ENCODE results near the gene SEC11A.

The SEC11A gene

DNA sequence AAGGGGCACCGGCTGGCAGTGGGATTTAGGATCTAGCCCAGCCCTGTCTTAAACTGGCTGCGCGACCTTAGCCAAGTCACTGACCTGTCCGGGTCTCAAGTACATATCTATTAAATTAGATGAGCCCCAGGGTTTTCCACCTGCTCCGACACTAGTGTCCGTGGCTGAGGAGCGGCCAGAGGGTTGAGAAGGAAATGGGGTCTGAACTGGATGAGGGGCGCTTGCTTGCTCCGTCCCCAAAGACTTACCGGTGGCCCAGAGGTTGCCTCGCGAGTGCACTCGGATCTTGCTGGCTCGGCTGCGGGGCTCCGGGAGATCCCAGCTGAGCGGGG is 58.2 kb downstream of the SEC11A start:
- H3K4me3 ChIP-seq (ENCODE audit: low read depth, low read length): peak overlapping the region; percentile 56
- TF ChIP-seq, protein P1, sequence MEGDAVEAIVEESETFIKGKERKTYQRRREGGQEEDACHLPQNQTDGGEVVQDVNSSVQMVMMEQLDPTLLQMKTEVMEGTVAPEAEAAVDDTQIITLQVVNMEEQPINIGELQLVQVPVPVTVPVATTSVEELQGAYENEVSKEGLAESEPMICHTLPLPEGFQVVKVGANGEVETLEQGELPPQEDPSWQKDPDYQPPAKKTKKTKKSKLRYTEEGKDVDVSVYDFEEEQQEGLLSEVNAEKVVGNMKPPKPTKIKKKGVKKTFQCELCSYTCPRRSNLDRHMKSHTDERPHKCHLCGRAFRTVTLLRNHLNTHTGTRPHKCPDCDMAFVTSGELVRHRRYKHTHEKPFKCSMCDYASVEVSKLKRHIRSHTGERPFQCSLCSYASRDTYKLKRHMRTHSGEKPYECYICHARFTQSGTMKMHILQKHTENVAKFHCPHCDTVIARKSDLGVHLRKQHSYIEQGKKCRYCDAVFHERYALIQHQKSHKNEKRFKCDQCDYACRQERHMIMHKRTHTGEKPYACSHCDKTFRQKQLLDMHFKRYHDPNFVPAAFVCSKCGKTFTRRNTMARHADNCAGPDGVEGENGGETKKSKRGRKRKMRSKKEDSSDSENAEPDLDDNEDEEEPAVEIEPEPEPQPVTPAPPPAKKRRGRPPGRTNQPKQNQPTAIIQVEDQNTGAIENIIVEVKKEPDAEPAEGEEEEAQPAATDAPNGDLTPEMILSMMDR (IDR thresholded peaks at IDR 0.05; ENCODE audit: low read depth, low read length): no peak

GRCh38 chr15:84656972-84657371 is 59.0 kb downstream of the SEC11A start:
- no peak overlapping the region for H3K4me3 ChIP-seq (ENCODE audit: low read depth, low read length)
- TF ChIP-seq, protein P1 (IDR thresholded peaks at IDR 0.05; ENCODE audit: low read depth, low read length): no peak

DNA sequence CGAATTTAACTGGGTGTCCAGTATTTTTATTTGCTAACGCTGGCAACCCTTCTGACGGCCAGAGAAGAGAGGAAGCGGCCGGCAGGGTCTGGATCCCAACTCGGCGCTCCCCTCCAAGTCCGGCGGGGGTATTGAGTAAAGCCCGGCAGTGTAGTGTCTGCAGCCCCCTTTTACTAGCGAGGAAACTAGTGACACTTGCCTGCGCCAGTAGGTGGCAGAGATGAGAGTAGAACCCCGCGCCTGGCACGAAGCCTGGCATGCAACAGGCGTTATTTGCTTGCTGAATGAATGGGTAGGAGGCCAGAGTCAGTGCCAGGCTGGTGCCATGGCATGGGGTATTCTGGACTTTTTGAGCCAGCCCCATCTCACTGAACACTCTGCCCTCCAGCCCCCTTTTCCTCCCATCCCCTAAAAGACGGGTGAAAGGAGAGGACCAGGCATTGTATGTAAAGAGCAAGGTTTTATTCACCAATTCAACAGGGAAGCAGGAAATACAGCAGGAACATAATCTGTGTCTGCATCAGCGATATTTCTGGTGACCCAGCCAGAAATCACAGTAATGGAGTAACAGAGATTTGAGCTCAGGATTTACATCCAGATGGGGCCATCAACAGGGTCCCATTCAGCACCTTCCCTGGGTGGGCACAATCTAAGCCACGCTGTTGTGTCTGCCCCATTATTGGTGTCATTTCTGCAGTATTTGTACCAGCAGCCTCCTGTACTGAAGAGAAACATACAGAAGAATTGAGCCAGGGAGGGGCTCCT is 61.1 kb downstream of the SEC11A start:
- TF ChIP-seq, protein P1 (IDR thresholded peaks at IDR 0.05; ENCODE audit: low read depth, low read length): peak; percentile 67
- H3K4me3 ChIP-seq (ENCODE audit: low read depth, low read length): peak overlapping the region; percentile 94

GRCh38 chr15:84653910-84654688 is 61.8 kb downstream of the SEC11A start, which contains the start of gene WDR73:
Gene WDR73, minus strand, starts transcription at chr15:84654283. Its CDS starts 9 bp downstream, at chr15:84654274.
- peak within 1 kb of the TSS; percentile 94 for H3K4me3 ChIP-seq (ENCODE audit: low read depth, low read length)
- TF ChIP-seq, protein P1 (IDR thresholded peaks at IDR 0.05; ENCODE audit: low read depth, low read length): no peak

- TF ChIP-seq, protein P1 (IDR thresholded peaks at IDR 0.05; ENCODE audit: low read depth, low read length): no peak
Observed at GRCh38 chr15:84653584-84653909, 62.4 kb downstream of the SEC11A start.

GRCh38 chr15:84649706-84650105 is 66.2 kb downstream of the SEC11A start:
- TF ChIP-seq, protein P1 (IDR thresholded peaks at IDR 0.05; ENCODE audit: low read depth, low read length): no peak
- no peak overlapping the region for H3K4me3 ChIP-seq (ENCODE audit: low read depth, low read length)

More at GRCh38 chr15:84653584-84653909, 62.4 kb downstream of the SEC11A start:
- H3K4me3 ChIP-seq (ENCODE audit: low read depth, low read length): peak overlapping the region; percentile 94

DNA sequence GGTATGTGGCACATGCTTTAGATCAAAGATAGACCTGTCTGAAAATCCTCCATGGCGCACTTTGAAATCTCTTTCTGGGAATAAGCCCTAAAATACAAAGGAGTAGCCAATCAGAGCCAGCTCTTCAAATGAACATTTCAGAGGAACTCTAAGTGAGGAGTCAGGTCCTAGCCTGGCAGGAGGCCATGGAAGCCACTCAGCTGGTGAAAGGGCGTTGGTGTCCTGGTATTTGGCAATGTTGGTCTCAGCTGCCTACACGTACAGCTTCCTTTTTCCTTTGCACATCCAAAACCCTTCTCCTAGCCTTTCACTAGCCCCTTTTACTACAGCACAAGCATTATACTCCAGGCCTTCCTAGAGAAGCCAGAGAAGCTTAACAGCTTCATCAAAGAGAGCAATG is 67.4 kb downstream of the SEC11A start:
- no peak overlapping the region for H3K4me3 ChIP-seq (ENCODE audit: low read depth, low read length)
- TF ChIP-seq, protein P1 (IDR thresholded peaks at IDR 0.05; ENCODE audit: low read depth, low read length): no peak
